NCI-H2227 (cell line): ENCODE results near the gene GARIN1A.
A peak's percentile ranks its signal among the peaks of the same experiment; 100 is the strongest.
"Not testable (repeated sequence)": the region's sequence is repeated elsewhere in the genome, so short reads cannot be mapped to it uniquely, and the experiment has no call there.

Experiments
- DNase-seq: peaks from one replicate; lab custom pipeline; 2025; ENCODE audit not compliant: unreplicated experiment; lab: John Stamatoyannopoulos, UW

Gene GARIN1A

GRCh38 chr7:128671992-128672391 is at the start of gene GARIN1A:
TSS of gene GARIN1A (plus strand) at chr7:128672292. CDS start at chr7:128672398, 106 bp downstream.
- DNase-seq = no peak

DNA sequence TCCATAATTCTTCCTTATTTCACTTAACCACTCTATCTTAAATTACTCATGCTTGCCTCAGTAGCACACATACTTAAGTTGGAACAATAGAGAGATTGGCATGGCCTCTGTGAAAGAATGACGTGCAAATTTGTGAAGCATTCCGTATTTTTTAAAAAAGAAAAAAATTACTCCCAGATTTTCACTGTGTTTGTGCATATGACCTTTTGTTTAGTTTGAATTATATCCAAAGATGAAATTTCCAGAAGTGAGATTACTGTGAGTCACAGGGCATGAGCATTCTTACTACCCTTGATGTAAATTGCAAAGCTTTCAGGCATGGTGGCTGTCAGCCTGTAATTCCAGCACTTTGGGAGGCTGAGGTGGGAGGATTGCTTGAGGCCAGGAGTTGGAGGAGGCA is 45.0 kb upstream of the GARIN1A start:
- DNase-seq = not testable (repeated sequence)

DNA sequence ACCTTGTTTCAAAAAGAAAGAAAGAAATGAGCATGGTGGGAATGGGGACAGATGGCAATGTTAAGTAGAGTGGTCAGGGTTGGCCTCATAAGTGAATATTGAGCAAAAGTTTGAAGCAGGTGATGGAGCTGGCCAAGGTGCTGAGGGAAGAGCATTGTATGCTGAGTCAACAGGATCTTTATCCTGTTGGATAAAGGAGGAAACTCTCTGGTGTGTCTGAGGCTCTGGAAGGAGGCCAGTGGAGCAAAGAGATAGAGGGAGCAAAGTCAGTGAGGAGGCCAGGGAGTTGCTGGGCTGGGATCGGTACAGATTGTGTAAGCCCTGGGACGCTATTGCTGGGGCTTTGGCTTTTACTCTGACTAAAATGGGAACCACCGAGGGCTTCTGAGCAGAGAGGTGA is 38.2 kb upstream of the GARIN1A start:
- not testable (repeated sequence) for DNase-seq

DNA sequence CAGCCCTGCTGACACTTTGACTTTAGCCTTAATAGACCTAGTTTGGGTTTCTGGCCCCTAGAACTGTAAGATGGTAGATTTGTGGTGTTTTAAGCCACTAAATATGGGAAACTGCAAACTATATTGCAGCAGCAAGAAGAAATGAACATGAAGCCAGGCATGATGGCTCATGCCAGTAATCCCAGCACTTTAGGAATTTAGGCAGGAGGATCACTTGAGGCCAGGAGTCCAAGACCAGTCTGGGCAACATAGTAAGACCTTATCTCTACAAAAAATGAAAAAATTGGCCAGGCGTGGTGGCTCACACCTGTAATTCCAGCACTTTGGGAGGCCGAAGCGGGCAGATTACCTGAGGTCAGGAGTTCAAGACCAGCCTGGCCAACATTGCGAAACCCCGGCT is 26.9 kb upstream of the GARIN1A start:
- not testable (repeated sequence) for DNase-seq

- not testable (repeated sequence) for DNase-seq
Observed at GRCh38 chr7:128645844-128646243, 26.2 kb upstream of the GARIN1A start.

- DNase-seq = not testable (repeated sequence)
Observed at GRCh38 chr7:128646877-128647276, 25.2 kb upstream of the GARIN1A start.

- not testable (repeated sequence) for DNase-seq
Observed at GRCh38 chr7:128651096-128651495, 21.0 kb upstream of the GARIN1A start.

DNA sequence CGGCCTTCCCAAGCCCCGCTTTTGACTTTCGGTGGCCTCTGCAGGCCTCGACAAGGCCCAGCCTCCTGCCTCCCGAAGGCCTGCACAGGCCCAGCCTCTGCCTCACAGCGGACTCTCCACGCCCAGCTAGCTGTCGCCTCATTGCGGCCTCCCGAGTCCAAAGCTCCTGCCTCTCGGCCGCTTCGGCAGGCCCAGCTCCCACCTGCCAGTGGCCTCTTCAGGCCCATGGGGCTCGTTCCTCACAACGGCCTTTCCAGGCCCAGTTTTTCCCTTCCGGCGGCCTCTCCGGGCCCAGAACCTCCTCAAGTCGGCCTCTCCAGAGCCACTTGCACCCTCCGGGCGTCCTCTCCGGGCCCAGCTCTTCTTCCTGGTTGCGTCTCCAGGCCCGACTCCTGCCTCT is 19.5 kb upstream of the GARIN1A start:
- not testable (repeated sequence) for DNase-seq

- DNase-seq = not testable (repeated sequence)
Observed at GRCh38 chr7:128653197-128653596, 18.9 kb upstream of the GARIN1A start.

DNA sequence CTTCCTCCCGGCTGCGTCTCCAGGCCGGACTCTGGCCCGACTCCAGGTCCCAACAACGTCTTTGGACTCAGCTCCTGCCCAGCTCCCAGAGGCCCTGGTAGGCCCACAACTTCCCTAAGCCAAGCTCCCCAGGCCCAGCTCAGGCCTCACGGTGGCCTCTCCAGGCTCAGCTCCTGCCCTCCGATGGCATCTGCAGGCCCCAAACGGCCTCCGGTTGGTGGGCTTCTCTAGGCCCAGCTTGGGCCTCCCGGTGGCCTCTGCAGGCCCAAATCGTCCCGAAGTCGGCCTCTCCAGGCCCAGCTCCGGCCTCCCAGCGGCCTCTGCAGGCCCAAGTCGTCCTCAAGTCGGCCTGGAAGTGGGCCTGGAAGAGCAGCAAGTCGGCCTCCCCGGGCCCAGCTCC is 18.0 kb upstream of the GARIN1A start:
- DNase-seq = not testable (repeated sequence)

GRCh38 chr7:128654501-128654900 is 17.6 kb upstream of the GARIN1A start:
- DNase-seq = not testable (repeated sequence)

- DNase-seq = not testable (repeated sequence)
Observed at GRCh38 chr7:128658428-128658827, 13.7 kb upstream of the GARIN1A start.

DNA sequence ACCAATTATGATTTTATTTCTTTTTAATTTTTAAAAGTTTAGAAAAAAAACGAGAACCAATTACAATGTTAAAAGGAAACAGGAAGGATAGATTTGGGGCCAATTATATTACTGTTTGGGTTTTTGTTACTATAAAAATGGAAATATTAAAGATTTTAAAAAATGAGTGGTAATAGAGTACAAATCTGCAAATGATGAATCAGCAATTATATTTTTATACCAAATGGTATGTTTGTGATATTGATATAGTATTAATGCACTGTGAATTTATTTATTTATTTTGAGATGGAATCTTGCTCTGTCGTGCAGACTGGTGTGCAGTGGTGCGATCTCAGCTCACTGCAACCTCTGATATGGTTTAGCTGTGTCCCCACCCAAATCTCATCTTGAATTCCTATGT is 11.5 kb upstream of the GARIN1A start:
- no peak for DNase-seq

DNA sequence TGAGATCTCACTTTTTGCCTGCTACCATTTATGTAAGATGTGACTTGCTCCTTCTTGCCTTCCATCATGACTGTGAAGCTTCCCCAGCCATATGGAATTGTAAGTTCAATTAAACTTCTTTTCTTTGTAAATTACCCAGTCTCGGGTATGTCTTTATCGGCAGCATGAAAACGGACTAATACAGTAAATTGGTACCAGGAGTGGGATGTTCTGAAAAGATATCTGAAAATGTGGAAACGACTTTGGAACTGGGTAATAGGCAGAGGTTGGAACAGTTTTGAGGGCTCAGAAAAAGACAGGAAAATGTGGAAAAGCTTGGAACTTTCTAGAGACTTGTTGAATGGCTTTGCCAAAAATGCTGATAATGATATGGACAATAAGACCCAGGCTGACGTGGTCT is 10.6 kb upstream of the GARIN1A start:
- no peak for DNase-seq

DNA sequence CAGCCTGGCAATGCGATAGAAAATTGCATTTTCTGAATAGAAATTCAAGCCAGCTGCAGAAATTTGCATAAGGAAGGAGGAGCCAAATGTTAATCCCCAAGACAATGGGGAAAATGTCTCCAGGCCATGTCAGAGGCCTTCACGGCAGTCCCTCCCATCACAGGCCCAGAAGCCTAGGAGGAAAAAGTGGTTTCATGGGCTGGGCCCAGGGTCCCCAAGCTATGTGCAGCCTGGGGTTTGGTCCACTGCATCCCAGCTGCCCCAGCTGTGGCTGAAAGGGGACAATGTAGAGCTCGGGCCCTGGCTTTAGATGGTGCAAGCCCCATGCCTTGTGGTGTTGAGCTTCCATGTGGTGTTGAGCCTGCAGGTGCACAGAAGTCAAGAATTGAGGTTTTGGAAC is 10.0 kb upstream of the GARIN1A start:
- no peak for DNase-seq

DNA sequence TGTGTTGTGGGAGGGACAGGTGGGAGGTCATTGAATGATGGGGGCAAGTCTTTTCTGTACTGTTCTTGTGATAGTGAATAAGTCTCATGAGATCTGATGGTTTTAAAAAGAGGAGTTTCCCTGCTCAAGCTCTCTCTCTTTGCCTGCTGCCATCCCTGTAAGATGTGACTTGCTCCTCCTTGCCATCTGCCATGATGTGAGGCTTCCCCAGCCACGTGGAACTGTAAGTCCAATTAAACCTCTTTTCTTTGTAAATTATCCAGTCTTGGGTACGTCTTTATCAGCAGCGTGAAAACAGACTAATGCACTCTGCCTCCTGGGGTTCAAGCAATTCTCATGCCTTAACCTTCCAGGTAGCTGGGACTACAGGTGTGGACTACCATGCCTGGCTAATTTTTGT is 8.9 kb upstream of the GARIN1A start:
- DNase-seq = not testable (repeated sequence)

GRCh38 chr7:128665057-128665456 is 7.0 kb upstream of the GARIN1A start:
- DNase-seq = no peak

GRCh38 chr7:128666200-128666599 is 5.9 kb upstream of the GARIN1A start:
- peak; percentile 17 for DNase-seq

GRCh38 chr7:128672927-128673517 is 930 bp downstream of the GARIN1A start:
- peak; percentile 45 for DNase-seq

DNA sequence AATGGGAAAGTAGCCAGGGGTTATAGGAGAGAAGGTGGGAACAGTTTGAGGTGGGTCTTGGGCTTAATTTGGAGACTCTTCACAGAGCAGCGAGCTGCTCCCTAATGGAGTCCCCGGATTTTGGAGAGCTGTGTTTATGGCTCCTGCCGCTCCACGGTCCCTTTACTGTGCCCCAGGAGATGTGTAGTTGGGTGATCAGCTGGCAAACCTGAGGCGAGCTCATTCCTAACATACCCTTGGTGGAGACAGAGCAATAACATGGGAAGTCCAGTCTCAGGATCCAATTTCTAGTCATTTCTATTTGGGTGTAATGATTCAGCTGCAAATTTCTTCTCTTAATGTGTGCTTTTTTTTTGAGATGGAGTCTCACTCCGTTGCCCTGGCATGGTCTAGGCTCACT is 1.5 kb downstream of the GARIN1A start:
- DNase-seq = no peak

DNA sequence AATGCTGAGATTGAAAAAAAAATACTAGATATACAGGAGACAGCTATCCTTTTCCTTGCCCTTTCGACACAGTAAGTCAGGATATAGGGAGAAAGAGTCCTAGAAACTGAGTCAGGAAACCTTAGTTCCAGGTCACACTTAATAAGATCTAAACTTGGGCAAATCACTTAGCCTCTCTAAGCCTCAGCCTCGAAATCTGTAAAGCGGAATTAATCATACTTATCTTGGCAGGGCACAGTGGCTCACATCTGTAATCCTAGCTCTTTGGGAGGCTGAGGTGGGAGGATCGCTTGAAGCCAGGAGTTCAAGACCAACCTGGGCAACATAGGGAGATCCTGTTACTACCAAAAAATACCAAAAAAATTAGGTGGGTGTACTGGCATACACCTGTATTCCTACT is 4.6 kb downstream of the GARIN1A start:
- no peak for DNase-seq

GRCh38 chr7:128679920-128680319 is 7.8 kb downstream of the GARIN1A start:
- DNase-seq = no peak

DNA sequence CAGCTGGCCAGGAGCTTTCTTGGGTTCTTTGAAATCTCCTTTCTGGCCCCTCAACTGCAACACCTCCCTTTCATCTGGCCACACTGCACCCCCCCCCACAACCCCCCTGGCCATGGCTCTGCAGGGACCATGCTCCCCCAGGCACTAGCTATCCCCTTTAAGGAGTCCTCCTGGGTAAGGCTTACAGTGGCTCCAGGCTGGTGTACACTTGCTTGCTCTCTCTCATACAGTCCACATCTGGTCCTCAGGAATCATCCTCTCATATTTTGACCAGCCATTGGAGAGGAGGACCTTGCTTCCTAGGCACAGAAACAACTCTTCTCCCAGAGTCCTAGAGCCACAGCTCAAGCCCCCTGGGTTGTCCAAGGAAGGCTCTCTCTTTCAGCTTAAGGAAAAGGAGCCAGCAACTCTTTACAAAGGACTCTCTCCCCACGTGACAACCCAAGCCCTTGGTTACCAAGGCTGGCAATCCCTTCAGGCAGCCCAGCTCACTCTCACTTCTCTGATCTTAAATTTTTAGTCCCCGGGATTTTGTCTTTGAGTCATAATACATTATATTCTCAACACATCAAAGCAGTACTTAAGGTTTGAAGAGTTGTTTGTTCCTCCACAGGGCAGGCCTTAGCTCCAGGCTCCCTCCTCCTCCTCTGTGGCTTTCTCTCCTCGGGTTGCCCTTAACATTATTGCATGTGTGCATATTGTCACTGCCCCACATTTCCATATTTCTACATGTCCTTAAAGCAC is 9.9 kb downstream of the GARIN1A start:
- DNase-seq = no peak
